GM19463 (cell line): ENCODE results near the gene NDUFS8.

Source experiments
- ATAC-seq: cut with Tn5 transposase; IDR thresholded peaks from one replicate; pipeline ENCODE4 v1.9.1; 2021; ENCODE audit warnings: mild to moderate bottlenecking, moderate library complexity; ENCODE audit not compliant: unreplicated experiment

Gene NDUFS8

GRCh38 chr11:68002938-68003845, 27.3 kb upstream of the NDUFS8 start:
- ATAC-seq, result peak; percentile 43

DNA sequence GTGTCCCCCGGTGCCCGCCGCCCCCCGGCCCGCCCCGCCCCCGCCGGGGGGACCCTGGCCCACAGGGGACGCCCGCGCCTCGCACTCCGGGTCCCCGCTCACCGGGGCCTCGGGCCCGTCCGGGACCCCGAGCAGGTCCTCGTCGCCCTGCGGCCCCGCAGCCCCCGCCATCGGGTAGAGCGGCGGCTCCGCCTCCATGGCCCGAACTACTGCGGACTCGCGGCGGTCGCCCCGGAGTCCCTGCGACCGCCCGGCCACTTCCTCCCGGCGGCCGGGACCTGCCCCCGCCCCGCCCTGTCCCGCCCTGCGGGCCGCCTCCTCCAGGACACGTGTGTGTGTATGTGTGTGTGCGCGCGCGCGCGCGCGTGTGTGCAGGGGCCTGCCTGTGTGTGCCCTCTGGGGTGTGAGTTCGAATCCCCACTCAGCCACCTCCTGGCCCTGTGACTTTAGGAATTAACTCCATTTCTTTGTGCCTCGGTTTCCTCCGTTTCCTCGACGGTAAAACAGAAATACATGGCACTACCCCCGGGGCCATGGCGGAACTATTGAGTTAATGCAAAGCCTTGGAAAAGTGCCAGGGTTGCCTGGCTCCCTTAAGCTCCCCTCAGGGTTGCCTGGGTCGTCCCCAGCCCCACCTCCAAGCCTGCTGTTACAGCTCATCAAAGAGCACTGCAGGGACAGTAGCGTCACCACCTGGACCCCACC, 26.5 kb upstream of the NDUFS8 start, which contains the start of gene UNC93B1:
Gene UNC93B1, minus strand, starts transcription at position 252 of the 705 bp plus-strand sequence. Its CDS starts 54 bp downstream, at position 198.
- peak; percentile 66 for ATAC-seq

- no peak for ATAC-seq
Observed at GRCh38 chr11:68004551-68005335, 25.7 kb upstream of the NDUFS8 start.

DNA sequence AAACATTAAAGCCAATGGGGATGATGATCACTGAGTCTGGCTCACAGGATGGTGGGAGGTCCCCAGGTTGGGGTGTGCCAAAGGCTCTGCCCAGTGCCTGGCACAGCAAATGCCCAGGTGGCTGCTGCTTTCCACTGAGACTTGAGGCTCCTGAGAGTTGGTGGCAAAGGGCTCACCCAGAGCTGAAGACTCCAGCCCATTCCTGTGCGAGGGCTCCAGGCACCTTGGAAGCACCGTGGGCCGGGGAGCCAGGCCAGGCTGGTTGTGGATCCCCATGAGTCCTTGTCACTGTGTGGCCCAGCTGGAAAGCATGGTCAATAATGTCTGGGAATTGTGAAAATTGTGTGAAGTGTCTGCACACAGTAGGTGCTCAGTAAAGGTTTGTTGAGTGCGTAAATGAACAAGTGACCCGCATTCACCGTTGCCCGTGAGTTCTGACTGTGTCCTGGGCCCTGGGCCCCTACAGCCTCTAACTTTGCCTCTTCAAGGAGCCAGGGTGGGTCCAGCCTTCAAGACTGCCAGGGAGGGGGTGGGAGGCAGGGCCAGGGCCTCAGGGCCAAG, 23.8 kb upstream of the NDUFS8 start:
- no peak for ATAC-seq

GRCh38 chr11:68007498-68008380, 22.7 kb upstream of the NDUFS8 start:
- ATAC-seq, result no peak

DNA sequence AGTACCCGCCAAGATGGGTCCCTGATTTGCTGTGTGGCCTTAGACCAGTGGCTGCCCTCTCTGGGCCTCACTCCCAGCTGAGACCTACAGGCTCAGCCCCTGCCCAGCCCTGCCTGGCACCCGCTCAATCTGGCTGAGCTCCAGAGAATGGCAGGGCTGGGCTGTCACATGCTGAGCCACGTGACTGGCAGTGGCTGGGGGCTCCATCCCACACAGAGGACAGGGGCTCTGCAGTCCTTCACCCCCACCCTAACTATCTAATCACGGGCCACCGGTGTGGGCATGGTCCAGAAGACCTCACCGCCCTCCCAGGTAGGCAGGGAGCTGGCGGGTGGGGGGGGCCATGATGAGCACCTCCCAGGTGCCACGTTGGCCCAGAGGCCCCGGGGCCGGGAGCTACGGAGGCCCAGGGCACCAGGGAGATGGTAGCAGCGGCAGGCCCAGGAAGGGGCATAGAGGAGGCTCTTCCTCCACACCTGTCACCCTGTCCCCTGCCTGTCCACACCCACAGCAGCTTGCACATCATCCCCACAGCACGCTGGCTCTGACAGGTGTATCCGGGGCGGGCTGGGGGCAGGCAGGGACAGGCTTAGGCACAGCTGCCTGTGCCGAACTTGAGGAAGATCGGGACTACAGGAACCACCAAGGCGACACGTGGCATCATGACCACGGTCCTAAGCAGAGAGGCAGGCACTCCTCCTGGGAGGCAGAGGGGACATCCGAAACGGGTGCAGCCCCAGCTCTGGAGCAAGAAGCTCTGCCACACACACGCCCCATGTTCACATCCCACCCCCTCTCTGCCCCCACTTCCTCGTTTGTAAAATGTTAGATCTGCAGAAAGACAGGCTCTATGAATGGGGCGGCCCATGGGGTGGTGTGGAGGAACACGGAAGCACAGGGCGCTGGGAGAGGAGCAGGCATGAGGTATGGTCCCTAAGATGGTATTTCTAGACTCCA, 21.8 kb upstream of the NDUFS8 start:
- ATAC-seq, result no peak

DNA sequence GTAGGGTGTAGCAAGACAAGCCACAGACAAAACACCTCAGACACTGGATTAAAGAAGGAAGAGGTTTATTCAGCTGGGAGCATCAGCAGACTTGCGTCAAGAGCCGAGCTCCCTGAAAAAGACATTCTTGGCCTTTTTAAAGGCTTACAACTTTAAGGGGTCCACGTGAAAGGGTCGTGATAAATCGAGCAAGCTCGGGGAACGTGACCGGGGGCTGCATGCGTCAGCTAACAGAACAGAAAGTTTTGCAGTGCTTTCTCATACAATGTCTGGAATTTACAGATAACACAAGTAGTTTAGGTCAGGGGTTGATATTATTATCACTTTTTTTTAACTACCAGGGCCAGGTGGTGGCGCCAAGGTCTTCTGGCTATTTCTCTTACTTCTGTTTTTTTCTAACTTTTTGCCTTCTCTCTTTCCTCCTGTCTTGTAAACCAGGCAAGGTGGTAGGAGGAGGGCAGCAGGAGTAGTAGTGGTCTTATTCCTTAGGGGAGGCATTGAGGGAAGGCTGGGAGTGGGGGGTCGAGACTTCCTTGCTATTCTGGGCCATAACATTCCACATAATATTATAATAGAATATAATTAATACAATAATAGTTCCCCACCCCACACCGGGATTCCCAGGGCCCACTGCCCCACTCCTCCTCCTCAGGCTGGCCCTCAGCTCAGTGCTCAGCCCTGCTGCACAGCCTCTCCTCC, 20.9 kb upstream of the NDUFS8 start:
- ATAC-seq, result no peak

- ATAC-seq, result no peak
Observed at GRCh38 chr11:68010090-68011041, 20.1 kb upstream of the NDUFS8 start, which contains the start of gene ALDH3B1. Gene ALDH3B1 (plus strand): TSS chr11:68010327. CDS start chr11:68015298, 4,971 bp downstream.

- no peak for ATAC-seq
Observed at GRCh38 chr11:68011051-68011943, 19.2 kb upstream of the NDUFS8 start.

- no peak for ATAC-seq
Observed at GRCh38 chr11:68012044-68012842, 18.2 kb upstream of the NDUFS8 start.

- no peak for ATAC-seq
Observed at GRCh38 chr11:68012843-68013610, 17.5 kb upstream of the NDUFS8 start.

- ATAC-seq, result no peak
Observed at GRCh38 chr11:68013611-68014156, 16.8 kb upstream of the NDUFS8 start.

DNA sequence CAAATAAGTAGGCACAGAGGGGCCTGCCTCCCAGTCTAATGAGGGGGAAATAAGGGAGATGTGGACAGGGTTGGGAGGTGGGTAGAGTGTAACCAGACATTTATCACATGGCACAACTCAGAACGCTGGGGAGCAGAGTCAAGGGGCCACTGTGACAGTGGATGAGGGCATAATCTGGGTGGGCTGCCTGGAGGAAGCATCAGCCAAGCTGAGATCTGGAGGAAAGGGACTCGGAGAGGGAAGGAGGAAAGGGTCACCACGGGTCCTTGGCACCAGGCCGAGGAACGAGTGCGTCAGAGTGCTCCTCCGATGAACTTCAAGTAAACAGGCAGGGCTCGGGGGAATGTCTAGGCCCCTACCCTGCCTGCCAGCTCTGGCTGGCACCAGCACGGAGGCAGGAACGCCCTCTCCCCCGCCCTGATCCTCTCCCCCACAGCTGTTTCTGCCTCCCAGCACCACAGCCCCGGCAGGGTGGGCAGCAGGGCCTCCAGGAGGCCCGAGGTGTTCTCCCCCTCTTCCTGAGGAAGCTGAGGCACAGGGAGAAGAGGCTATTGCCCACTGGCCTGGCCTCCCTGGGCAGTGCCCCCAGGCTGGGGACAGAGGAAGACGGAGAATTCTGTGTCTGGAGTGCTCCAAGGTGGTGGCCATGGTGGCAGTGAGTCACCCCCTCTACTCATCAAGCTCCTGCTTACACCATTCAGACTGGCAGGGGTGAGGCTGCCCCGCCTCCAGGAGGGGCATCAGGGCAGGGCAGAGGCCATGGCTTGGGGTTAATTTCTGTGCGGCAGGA, 16.1 kb upstream of the NDUFS8 start:
- ATAC-seq, result no peak
